Measurements from ENCODE around the gene MYRIP.
"Not testable (repeated sequence)": the region's sequence is repeated elsewhere in the genome, so short reads cannot be mapped to it uniquely, and the experiment has no call there.

MYRIP gene

DNA sequence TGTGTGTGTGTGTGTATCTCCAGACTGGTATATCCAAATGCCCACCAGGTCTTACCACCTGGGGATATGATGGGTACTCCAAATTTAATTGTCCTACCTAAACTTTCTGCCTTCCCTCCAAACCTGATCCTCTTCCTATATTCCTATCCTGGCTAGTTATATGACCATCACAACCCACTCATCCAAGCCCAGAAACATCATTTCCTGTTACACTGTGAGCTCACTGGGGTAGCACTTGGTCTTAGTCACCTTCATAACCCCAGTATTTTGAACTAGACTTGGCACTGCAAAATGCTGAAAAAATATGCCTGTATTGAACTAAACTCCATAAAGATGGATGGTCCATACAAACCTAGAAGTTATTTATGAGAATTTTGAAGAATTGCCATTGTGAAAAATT lies 321.3 kb downstream of the MYRIP start:
- Histone ChIP-seq H3K9me3 (ENCODE audit: control insufficient read depth, low read length) (no peaks in the 10 kb centered on the region), H3K4me1 (ENCODE audit: control insufficient read depth, insufficient read depth, low read length) (no peaks in the 10 kb centered on the region), H3K4me3 (ENCODE audit: insufficient read depth, low read depth, low read length) (no peak overlapping the region), H3K27ac (ENCODE audit: insufficient read depth, low read depth, low read length, poor library complexity, severe bottlenecking) (no peak overlapping the region), H3K27me3 (ENCODE audit: control insufficient read depth, insufficient read depth, low read length, poor library complexity, severe bottlenecking) (no peaks in the 10 kb centered on the region), H3K36me3 (ENCODE audit: control insufficient read depth, insufficient read depth, low read length) (no peaks in the 10 kb centered on the region)

DNA sequence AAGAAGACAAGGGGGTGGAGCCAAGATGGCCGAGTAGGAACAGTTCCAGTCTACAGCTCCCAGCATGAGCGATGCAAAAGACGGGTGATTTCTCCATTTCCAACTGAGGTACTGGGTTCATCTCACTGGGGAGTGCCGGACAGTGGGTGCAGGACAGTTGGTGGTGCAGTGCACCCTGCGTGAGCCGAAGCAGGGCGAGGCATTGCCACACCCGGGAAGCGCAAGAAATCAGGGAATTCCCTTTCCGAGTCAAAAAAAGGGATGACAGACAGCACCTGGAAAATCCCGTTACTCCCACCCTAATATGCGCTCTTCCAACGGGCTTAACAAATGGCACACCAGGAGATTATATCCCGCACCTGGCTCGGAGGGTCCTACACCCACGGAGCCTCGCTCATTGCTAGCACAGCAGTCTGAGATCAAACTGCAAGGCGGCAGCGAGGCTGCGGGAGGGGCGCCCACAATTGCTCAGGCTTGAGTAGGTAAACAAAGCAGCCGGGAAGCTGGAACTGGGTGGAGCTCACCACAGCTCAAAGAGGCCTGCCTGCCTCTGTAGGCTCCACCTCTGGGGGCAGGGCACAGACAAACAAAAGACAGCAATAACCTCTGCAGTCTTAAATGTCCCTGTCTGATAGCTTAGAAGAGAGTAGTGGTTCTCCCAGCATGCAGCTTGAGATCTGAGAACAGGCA lies 324.6 kb downstream of the MYRIP start:
- H3K27ac ChIP-seq (ENCODE audit: insufficient read depth, low read depth, low read length, poor library complexity, severe bottlenecking); H3K4me3 ChIP-seq (ENCODE audit: insufficient read depth, low read depth, low read length); H3K27me3 ChIP-seq (ENCODE audit: control insufficient read depth, insufficient read depth, low read length, poor library complexity, severe bottlenecking); H3K36me3 ChIP-seq (ENCODE audit: control insufficient read depth, insufficient read depth, low read length); H3K4me1 ChIP-seq (ENCODE audit: control insufficient read depth, insufficient read depth, low read length); H3K9me3 ChIP-seq (ENCODE audit: control insufficient read depth, low read length): not testable (repeated sequence)
- WGBS, 2 experiments = 89 to 92% methylated on average over 22 of the region's 22 CpGs

DNA sequence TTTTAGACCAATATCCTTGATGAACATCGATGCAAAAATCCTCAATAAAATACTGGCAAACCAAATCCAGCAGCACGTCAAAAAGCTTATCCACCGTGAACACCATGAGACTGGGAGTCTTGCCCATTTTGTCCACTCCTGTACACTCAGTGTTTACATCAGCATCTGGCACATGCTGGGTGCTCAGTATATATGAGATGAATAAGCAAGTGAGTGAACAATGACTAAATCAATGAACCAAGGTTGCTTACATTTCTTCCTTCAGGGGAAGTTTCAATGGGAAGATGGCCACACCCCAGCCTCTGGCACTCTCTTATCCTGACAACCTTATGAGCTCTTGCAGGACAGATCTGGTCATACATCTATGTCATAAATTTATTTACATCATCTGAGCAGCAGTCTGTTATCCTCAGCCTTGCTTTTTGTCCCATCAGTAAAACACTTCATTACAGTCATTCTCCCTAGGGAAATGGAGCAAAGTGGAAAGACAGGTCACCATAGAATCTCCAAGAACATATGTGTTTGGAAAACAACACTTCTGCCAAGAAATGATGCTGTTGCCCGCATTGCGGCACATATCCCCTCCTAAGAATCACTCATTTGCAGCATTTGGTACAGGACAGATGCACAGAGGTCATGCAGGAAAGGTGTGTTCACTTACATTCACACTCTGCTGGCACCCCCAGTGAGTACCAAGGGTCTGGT lies 328.3 kb downstream of the MYRIP start:
- 96% methylated on average over 5 of the region's 5 CpGs for WGBS, 2 experiments
- Histone ChIP-seq H3K4me3 (ENCODE audit: insufficient read depth, low read depth, low read length) (no peak overlapping the region), H3K36me3 (ENCODE audit: control insufficient read depth, insufficient read depth, low read length) (no peaks in the 10 kb centered on the region), H3K9me3 (ENCODE audit: control insufficient read depth, low read length) (no peaks in the 10 kb centered on the region), H3K4me1 (ENCODE audit: control insufficient read depth, insufficient read depth, low read length) (no peaks in the 10 kb centered on the region), H3K27ac (ENCODE audit: insufficient read depth, low read depth, low read length, poor library complexity, severe bottlenecking) (no peak overlapping the region), H3K27me3 (ENCODE audit: control insufficient read depth, insufficient read depth, low read length, poor library complexity, severe bottlenecking) (no peaks in the 10 kb centered on the region)

DNA sequence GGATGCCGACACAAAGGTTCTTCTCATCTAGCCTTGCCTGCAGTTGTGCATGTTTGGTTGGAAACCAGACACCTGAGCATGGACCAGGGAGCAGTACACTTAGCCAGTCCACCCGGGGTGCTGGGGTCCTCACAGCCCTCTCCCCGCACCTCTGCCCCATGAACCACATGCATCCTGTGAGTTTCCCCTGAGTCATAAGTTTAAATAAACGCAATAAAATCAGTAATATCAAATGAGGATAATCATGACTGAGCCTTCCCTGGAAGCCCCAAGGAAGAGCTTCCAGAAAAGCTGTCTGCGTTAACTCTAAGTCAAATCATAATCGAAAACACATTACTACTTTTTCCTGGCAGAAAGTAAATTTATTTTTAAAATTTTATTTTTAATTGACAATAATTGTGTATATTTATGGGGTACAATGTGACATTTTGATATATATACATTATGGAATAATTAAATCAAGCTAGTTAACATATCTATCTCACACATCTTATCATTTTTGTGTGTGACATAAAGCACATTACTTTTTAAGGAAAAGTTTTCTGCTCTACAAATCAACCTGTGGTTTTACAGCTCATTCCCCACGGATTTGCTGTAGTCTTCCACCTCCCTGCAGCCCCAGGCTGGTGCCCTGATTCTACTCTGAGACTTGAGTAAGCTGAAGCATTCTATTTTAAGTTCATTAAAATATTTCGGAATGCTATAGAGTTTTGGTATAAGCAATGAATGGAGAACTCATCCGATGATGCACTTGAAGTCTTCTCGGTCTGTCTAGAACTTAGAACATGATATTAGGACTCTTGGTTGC lies 334.1 kb downstream of the MYRIP start:
- WGBS, 2 experiments = 88 to 92% methylated on average over 6 to 9 of the region's 10 CpGs
- no peak overlapping the region for H3K4me3 ChIP-seq (ENCODE audit: insufficient read depth, low read depth, low read length)
- H3K4me1 ChIP-seq (ENCODE audit: control insufficient read depth, insufficient read depth, low read length) = no peaks in the 10 kb centered on the region
- no peaks in the 10 kb centered on the region for H3K27me3 ChIP-seq (ENCODE audit: control insufficient read depth, insufficient read depth, low read length, poor library complexity, severe bottlenecking)
- no peaks in the 10 kb centered on the region for H3K9me3 ChIP-seq (ENCODE audit: control insufficient read depth, low read length)
- H3K27ac ChIP-seq (ENCODE audit: insufficient read depth, low read depth, low read length, poor library complexity, severe bottlenecking) = no peak overlapping the region
- H3K36me3 ChIP-seq (ENCODE audit: control insufficient read depth, insufficient read depth, low read length) = no peaks in the 10 kb centered on the region

DNA sequence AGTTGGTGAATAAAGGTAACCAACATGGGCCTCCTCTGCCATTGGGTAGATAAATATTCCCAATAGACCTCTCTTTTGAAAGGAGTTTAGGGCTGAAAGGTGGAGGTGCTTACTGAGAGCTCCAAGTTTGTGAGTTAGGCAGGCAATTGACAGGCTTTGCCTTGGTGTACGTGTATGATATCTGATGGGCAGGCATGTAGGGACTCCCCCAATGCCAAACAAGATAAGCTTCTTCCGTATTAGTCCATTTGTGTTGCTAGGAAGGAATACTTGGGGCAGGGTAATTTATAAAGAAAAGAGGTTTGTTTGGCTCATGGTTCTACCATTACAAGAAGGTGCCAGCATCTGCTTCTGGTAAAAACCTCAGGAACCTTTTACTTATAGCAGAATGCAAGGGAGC lies 339.4 kb downstream of the MYRIP start:
- H3K36me3 ChIP-seq (ENCODE audit: control insufficient read depth, insufficient read depth, low read length) = no peaks in the 10 kb centered on the region
- H3K27ac ChIP-seq (ENCODE audit: insufficient read depth, low read depth, low read length, poor library complexity, severe bottlenecking) = no peak overlapping the region
- no peak overlapping the region for H3K4me3 ChIP-seq (ENCODE audit: insufficient read depth, low read depth, low read length)
- no peaks in the 10 kb centered on the region for H3K27me3 ChIP-seq (ENCODE audit: control insufficient read depth, insufficient read depth, low read length, poor library complexity, severe bottlenecking)
- no peaks in the 10 kb centered on the region for H3K4me1 ChIP-seq (ENCODE audit: control insufficient read depth, insufficient read depth, low read length)
- WGBS, 2 experiments = 91 to 97% methylated on average over 2 of the region's 2 CpGs
- no peaks in the 10 kb centered on the region for H3K9me3 ChIP-seq (ENCODE audit: control insufficient read depth, low read length)

DNA sequence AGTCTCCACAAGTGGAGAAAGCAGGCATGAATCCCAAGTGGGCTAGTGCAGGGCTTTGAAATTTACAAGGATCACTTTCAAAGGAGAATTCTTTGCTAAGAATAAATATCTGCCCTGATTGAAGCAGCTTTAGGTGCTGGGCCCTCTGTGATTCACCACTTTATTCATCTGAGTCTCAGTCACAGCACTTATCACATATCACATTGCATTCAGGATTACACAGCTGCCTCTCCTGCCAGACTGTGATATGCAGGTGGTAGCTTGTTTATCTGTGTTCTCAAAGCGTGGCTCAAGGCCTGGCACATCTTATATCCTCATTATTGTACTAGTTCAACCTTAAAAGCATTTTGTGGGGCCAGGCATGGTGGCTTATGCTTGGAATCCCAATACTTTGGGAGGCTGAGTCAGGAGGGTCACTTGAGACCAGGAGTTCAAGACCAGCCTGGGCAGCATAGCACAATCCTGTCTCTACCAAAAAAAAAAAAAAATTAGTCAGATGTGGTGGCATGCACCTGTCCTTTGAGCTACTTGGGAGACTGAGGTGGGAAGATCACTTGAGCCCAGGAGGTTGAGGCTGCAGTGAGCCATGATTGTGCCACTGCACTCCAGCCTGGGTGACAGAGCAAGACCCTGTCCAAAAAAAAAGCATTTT lies 343.2 kb downstream of the MYRIP start:
- 75 to 88% methylated on average over 1 of the region's 1 CpG for WGBS, 2 experiments
- no peak overlapping the region for H3K27ac ChIP-seq (ENCODE audit: insufficient read depth, low read depth, low read length, poor library complexity, severe bottlenecking)

DNA sequence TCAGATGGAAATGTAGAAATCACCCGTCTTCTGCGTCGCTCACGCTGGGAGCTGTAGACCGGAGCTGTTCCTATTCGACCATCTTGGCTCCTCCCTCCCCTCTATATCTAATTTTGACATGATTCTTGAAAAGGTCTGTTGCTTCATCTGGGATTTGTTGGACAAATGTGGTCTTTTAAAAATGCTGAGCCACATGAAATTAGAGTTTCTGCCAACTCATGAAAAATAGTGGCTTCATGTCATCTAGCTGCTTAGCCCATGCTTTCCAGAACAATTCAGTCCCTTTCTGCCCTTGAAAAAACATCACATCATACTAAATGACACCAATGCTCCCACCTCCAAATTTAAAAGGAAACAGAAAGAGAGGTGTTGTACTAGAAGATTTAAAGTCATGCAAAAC lies 351.5 kb downstream of the MYRIP start:
- no peaks in the 10 kb centered on the region for H3K9me3 ChIP-seq (ENCODE audit: control insufficient read depth, low read length)
- H3K4me1 ChIP-seq (ENCODE audit: control insufficient read depth, insufficient read depth, low read length) = no peaks in the 10 kb centered on the region
- H3K27ac ChIP-seq (ENCODE audit: insufficient read depth, low read depth, low read length, poor library complexity, severe bottlenecking) = no peak overlapping the region
- no peaks in the 10 kb centered on the region for H3K36me3 ChIP-seq (ENCODE audit: control insufficient read depth, insufficient read depth, low read length)
- H3K27me3 ChIP-seq (ENCODE audit: control insufficient read depth, insufficient read depth, low read length, poor library complexity, severe bottlenecking) = no peaks in the 10 kb centered on the region
- H3K4me3 ChIP-seq (ENCODE audit: insufficient read depth, low read depth, low read length) = no peak overlapping the region
- 99 to 100% methylated on average over 5 to 6 of the region's 6 CpGs for WGBS, 2 experiments

More for the DNA sequence above, 343.2 kb downstream of the MYRIP start:
- no peak overlapping the region for H3K4me3 ChIP-seq (ENCODE audit: insufficient read depth, low read depth, low read length)
- H3K27me3 ChIP-seq (ENCODE audit: control insufficient read depth, insufficient read depth, low read length, poor library complexity, severe bottlenecking) = no peaks in the 10 kb centered on the region
- H3K36me3 ChIP-seq (ENCODE audit: control insufficient read depth, insufficient read depth, low read length) = no peaks in the 10 kb centered on the region
- H3K9me3 ChIP-seq (ENCODE audit: control insufficient read depth, low read length) = no peaks in the 10 kb centered on the region
- no peaks in the 10 kb centered on the region for H3K4me1 ChIP-seq (ENCODE audit: control insufficient read depth, insufficient read depth, low read length)

DNA sequence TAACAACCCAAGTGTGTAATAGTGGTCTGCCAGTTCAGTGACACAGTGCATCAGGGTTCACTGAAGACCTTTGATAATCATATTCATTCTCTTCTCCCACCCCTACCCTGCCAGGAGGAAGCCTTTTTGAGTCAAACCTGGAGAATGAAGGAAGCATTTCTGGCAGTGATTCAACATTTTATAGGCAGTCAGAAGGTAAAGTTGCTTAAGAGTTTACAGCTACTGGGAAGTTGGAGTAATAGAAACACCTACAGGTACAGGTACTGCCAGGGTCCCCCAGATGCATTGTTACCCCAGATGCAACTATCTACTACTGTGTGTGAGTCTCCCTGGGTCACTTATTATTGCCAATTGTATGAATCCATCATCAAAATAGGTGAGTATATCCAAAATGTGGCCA lies 353.2 kb downstream of the MYRIP start:
- Histone ChIP-seq H3K9me3 (ENCODE audit: control insufficient read depth, low read length) (no peaks in the 10 kb centered on the region), H3K4me1 (ENCODE audit: control insufficient read depth, insufficient read depth, low read length) (no peaks in the 10 kb centered on the region), H3K27ac (ENCODE audit: insufficient read depth, low read depth, low read length, poor library complexity, severe bottlenecking) (no peak overlapping the region), H3K4me3 (ENCODE audit: insufficient read depth, low read depth, low read length) (no peak overlapping the region), H3K27me3 (ENCODE audit: control insufficient read depth, insufficient read depth, low read length, poor library complexity, severe bottlenecking) (no peaks in the 10 kb centered on the region), H3K36me3 (ENCODE audit: control insufficient read depth, insufficient read depth, low read length) (no peaks in the 10 kb centered on the region)

DNA sequence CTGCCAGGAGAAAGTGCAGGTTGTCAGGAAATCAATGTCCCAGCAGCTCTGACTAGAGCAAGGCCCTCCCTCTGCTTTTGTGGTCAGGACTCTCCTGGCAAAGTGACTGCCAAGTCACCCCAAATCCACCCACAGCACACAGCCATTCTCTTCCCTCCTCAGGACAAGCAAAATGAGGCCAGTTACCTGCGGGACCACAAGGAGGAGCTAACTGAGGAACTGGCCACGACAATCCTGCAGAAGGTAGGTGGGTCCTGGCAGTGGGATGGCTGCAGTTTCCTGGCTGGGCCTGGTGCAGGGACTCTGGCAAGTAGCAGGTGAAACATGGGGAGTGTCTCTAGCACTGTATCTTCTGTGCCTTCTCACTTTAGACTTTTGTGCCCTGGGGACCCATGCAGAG lies 357.6 kb downstream of the MYRIP start:
- no peaks in the 10 kb centered on the region for H3K9me3 ChIP-seq (ENCODE audit: control insufficient read depth, low read length)
- H3K4me1 ChIP-seq (ENCODE audit: control insufficient read depth, insufficient read depth, low read length) = no peaks in the 10 kb centered on the region
- H3K27me3 ChIP-seq (ENCODE audit: control insufficient read depth, insufficient read depth, low read length, poor library complexity, severe bottlenecking) = no peaks in the 10 kb centered on the region
- 43 to 52% methylated on average over 2 of the region's 2 CpGs for WGBS, 2 experiments
- H3K36me3 ChIP-seq (ENCODE audit: control insufficient read depth, insufficient read depth, low read length) = no peaks in the 10 kb centered on the region
- no peak overlapping the region for H3K27ac ChIP-seq (ENCODE audit: insufficient read depth, low read depth, low read length, poor library complexity, severe bottlenecking)
- no peak overlapping the region for H3K4me3 ChIP-seq (ENCODE audit: insufficient read depth, low read depth, low read length)

DNA sequence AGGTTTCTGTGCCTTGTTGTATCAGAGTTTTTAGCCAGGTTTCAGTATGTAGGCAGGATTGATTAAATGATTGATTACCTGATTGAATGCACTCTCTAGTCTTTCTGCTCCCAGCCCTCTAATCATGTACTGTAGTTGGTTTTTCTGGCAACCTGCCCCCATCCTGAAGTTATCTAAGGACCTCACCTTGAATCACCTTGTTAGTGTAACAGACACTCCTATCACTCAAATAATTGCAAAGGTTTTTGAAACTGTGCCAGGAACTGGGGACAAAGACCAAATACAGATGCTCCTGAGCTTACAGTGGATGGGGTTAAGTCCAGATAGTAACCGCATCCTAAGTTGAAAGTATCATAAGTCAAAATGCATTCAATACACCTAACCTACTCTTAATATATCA lies 358.5 kb downstream of the MYRIP start:
- Histone ChIP-seq H3K27me3 (ENCODE audit: control insufficient read depth, insufficient read depth, low read length, poor library complexity, severe bottlenecking) (no peaks in the 10 kb centered on the region), H3K9me3 (ENCODE audit: control insufficient read depth, low read length) (no peaks in the 10 kb centered on the region), H3K27ac (ENCODE audit: insufficient read depth, low read depth, low read length, poor library complexity, severe bottlenecking) (no peak overlapping the region), H3K4me1 (ENCODE audit: control insufficient read depth, insufficient read depth, low read length) (no peaks in the 10 kb centered on the region), H3K4me3 (ENCODE audit: insufficient read depth, low read depth, low read length) (no peak overlapping the region), H3K36me3 (ENCODE audit: control insufficient read depth, insufficient read depth, low read length) (no peaks in the 10 kb centered on the region)
- 92 to 93% methylated on average over 1 of the region's 1 CpG for WGBS, 2 experiments
